SK-N-SH (cell line): Measurements from ENCODE around the gene SDK1. TPM values are rescaled to one million over a fixed set of nuclear protein-coding genes. Genes with fewer than 3 reads are reported as not detected.

Source experiments
- CTCF ChIA-PET: fragments of 300-600, 350-600 bp; formaldehyde crosslinking; extraction: SDS; loops from one replicate; lab custom pipeline; 2021; lab: Yijun Ruan, JAX
- POLR2A ChIA-PET: fragments of 350-600 bp; sonication (Branson Sonifier 250); formaldehyde crosslinking; extraction: SDS; loops from one replicate; lab custom pipeline; 2020; ENCODE audit warnings: antibody characterized with exemption, inconsistent platforms; lab: Yijun Ruan, JAX
- DNase-seq: peaks from one replicate; pipeline ENCODE4 v3.0.0; 2012
- H2AFZ ChIP-seq: fragments of 200-600 bp; sonication (generic); 2 replicates; pipeline ENCODE4 v1.8.1; 2016; ENCODE audit warnings: antibody characterized with exemption, mild to moderate bottlenecking, low read depth
- H3F3A ChIP-seq: fragments of 200-600 bp; sonication (generic); replicated peaks from 2 replicates; pipeline ENCODE3; 2016; ENCODE audit warnings: antibody characterized with exemption, mild to moderate bottlenecking; ENCODE audit not compliant: insufficient read depth
- H3K27ac ChIP-seq, 2 experiments: fragments of 200-500 bp in 1 of 2; fragments of 200-600 bp in 1 of 2; sonication (Bioruptor generic) in 1 of 2; sonication (generic), shearing (Covaris generic) in 1 of 2; 2 replicates each; pipeline versions ENCODE4 v1.5.1 to v1.6.1; 2014 to 2016; ENCODE audit warnings: low read depth in 2 of 2, inconsistent platforms in 1 of 2, low read length in 1 of 2, mild to moderate bottlenecking in 1 of 2, mixed read lengths in 1 of 2
- H3K27me3 ChIP-seq: fragments of 200-600 bp; sonication (generic), shearing (Covaris generic); 2 replicates; pipeline ENCODE4 v1.6.1; 2016; ENCODE audit warnings: mixed run types; ENCODE audit not compliant: insufficient read depth
- H3K36me3 ChIP-seq, 2 experiments: fragments of 200-500 bp in 1 of 2; fragments of 200-600 bp in 1 of 2; sonication (Bioruptor generic) in 1 of 2; sonication (generic) in 1 of 2; replicated peaks in 1 of 2; 2 replicates each; pipeline versions ENCODE3 to v1.5.1; 2014 to 2016; ENCODE audit warnings: low read length in 1 of 2, mild to moderate bottlenecking in 1 of 2; ENCODE audit not compliant: insufficient read depth in 2 of 2, control insufficient read depth in 1 of 2
- H3K4me1 ChIP-seq, 2 experiments: fragments of 200-500 bp in 1 of 2; fragments of 200-600 bp in 1 of 2; sonication (Bioruptor generic) in 1 of 2; sonication (generic), shearing (Covaris generic) in 1 of 2; 2 replicates each; pipeline versions ENCODE4 v1.5.1 to v1.6.1; 2014 to 2016; ENCODE audit warnings: low read depth in 1 of 2, low read length in 1 of 2, mixed run types in 1 of 2; ENCODE audit not compliant: insufficient read depth in 2 of 2, control insufficient read depth in 1 of 2
- H3K4me2 ChIP-seq: fragments of 200-600 bp; sonication (generic), shearing (Covaris generic); 2 replicates; pipeline ENCODE4 v1.6.1; 2017; ENCODE audit warnings: mixed run types
- H3K4me3 ChIP-seq, 2 experiments: fragments of 200-500 bp in 1 of 2; fragments of 200-600 bp in 1 of 2; sonication (Bioruptor generic) in 1 of 2; sonication (generic), shearing (Covaris generic) in 1 of 2; 2 replicates each; pipeline versions ENCODE4 v1.5.1 to v1.8.1; 2014 to 2016; ENCODE audit warnings: low read depth in 2 of 2, inconsistent platforms in 1 of 2, low read length in 1 of 2, mild to moderate bottlenecking in 1 of 2, mixed read lengths in 1 of 2, moderate library complexity in 1 of 2
- H3K79me2 ChIP-seq: fragments of 200-600 bp; sonication (generic); 2 replicates; pipeline ENCODE4 v1.8.1; 2017; ENCODE audit warnings: mild to moderate bottlenecking; ENCODE audit not compliant: insufficient read depth
- H3K9ac ChIP-seq: fragments of 200-600 bp; sonication (generic); 2 replicates; pipeline ENCODE4 v1.6.1; 2017; ENCODE audit warnings: mixed run types
- H3K9me2 ChIP-seq: fragments of 200-600 bp; sonication (generic); 2 replicates; pipeline ENCODE4 v1.6.1; 2017; ENCODE audit warnings: mixed run types
- H3K9me3 ChIP-seq: fragments of 200-600 bp; sonication (generic); 2 replicates; pipeline ENCODE4 v1.6.1; 2017; ENCODE audit warnings: mixed run types, mild to moderate bottlenecking, moderate library complexity
- H4K20me1 ChIP-seq: fragments of 200-600 bp; sonication (generic); 2 replicates; pipeline ENCODE4 v1.6.1; 2017; ENCODE audit warnings: mild to moderate bottlenecking, mixed run types; ENCODE audit not compliant: insufficient read depth
- CHD2 ChIP-seq: fragments of 150-350 bp; IDR thresholded peaks from 2 replicates; pipeline ENCODE4 v1.6.1; 2018; ENCODE audit warnings: low read length; ENCODE audit not compliant: partially characterized antibody
- ELF1 ChIP-seq: IDR thresholded peaks from 2 replicates; pipeline ENCODE4 v1.4.0; 2012
- EP300 ChIP-seq, 2 experiments: IDR thresholded peaks; 2 replicates each; pipeline versions ENCODE4 v1.4.0 to v1.6.1; 2012; ENCODE audit warnings: borderline replicate concordance in 1 of 2, low read depth in 1 of 2, low read length in 1 of 2
- EZH2phosphoT487 ChIP-seq: fragments of 200-600 bp; sonication (generic); IDR thresholded peaks from 2 replicates; pipeline ENCODE4 v1.6.1; 2017; ENCODE audit warnings: low read depth, mixed run types, mild to moderate bottlenecking, antibody characterized with exemption, moderate library complexity, borderline replicate concordance
- IRF3 ChIP-seq: fragments of 150-350 bp; IDR thresholded peaks from 2 replicates; pipeline ENCODE4 v1.6.1; 2016; ENCODE audit warnings: mild to moderate bottlenecking, low read depth, low read length
- NFIC ChIP-seq: IDR thresholded peaks from 2 replicates; pipeline ENCODE4 v1.4.0; 2012; ENCODE audit warnings: borderline replicate concordance
- NRF1 ChIP-seq: IDR thresholded peaks from 2 replicates; pipeline ENCODE4 v1.6.1; 2012; ENCODE audit warnings: low read depth, mild to moderate bottlenecking, low read length
- REST ChIP-seq: IDR thresholded peaks from 2 replicates; pipeline ENCODE4 v1.6.1; 2012; ENCODE audit warnings: mild to moderate bottlenecking, low read depth, low read length, moderate library complexity
- RXRA ChIP-seq: IDR thresholded peaks from 2 replicates; pipeline ENCODE4 v1.4.0; 2012; ENCODE audit warnings: low read depth, mild to moderate bottlenecking, borderline replicate concordance
- TCF12 ChIP-seq: IDR thresholded peaks from 2 replicates; pipeline ENCODE4 v1.4.0; 2012
- WGBS: methylation state at CpG from one replicate; pipeline ENCODE4 v1.1.6; 2017; ENCODE audit warnings: low lambda C conversion rate; 5-methylcytosine and 5-hydroxymethylcytosine counted together
- polyA plus RNA-seq, 3 experiments: library from polyadenylated mRNA; depleted of rRNA; stranded (reverse); fragments of >200 nt; gene quantifications; 2 replicates each; pipeline ENCODE4 v1.2.3, GENCODE V29; 2012
- TF ChIP-seq, protein P1 (sequence below): IDR thresholded peaks from 2 replicates; pipeline ENCODE4; 2012
- TF ChIP-seq, protein P2 (sequence below): fragments of 200-600 bp; sonication (generic); IDR thresholded peaks from 2 replicates; pipeline ENCODE4 v1.6.1; 2017; ENCODE audit warnings: antibody characterized with exemption, mild to moderate bottlenecking, moderate library complexity

SDK1 gene
- polyA plus RNA-seq, 1 of the 3 experiments (the other 2 are of a cell fraction) = 1.2 TPM

DNA sequence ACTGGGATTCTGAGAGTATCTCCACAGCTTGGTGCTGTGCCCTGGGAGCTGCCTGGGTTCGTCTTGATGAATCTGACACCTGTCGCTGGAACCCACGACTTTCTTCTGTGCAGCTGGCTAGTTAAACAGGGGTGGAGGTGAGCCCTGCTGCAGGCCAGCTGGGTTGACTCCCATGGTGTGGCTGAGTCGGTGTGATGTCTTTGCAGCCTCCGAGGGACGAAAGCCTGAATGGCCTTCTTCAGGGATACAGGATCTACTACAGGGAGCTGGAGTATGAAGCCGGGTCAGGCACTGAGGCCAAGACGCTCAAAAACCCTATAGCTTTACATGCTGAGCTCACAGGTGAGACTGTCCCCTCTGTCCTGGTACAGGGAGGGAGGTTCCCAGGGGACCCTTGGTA, 873.0 kb downstream of the SDK1 start:
- Histone ChIP-seq H3K79me2 (no peaks in the 10 kb centered on the region), H4K20me1 (no peaks in the 10 kb centered on the region), H3K27me3 (no peaks in the 10 kb centered on the region), H3K9me3 (no peaks in the 10 kb centered on the region), H3K9ac (no peak overlapping the region), H3K36me3 (no peaks in the 10 kb centered on the region), H3K4me3 (no peak overlapping the region), H3K27ac (no peak overlapping the region), H3F3A (no peaks in the 10 kb centered on the region), H3K4me1 (no peaks in the 10 kb centered on the region; a peak in 1 of 4 replicates), H2AFZ (no peak overlapping the region)
- POLR2A ChIA-PET = no interaction called here
- 74% methylated on average over 8 of the region's 8 CpGs for WGBS
- CTCF ChIA-PET = interaction anchor here (1.1 to 1.6 kb wide), 3 partner anchors 12 to 1019 kb away, joined by 3 read pairs; no protein-coding TSS in a partner anchor
- DNase-seq = no peak
- TF ChIP-seq RXRA = no peak
- no peak for TF ChIP-seq REST
- no peak for TF ChIP-seq NRF1
- no peak for TF ChIP-seq NFIC
- TF ChIP-seq EP300 (IDR thresholded peaks at IDR 0.05; ENCODE audit: borderline replicate concordance in 1 of 2, low read depth in 1 of 2, low read length in 1 of 2) = no peak
- no peak for TF ChIP-seq TCF12
- TF ChIP-seq, protein P1, sequence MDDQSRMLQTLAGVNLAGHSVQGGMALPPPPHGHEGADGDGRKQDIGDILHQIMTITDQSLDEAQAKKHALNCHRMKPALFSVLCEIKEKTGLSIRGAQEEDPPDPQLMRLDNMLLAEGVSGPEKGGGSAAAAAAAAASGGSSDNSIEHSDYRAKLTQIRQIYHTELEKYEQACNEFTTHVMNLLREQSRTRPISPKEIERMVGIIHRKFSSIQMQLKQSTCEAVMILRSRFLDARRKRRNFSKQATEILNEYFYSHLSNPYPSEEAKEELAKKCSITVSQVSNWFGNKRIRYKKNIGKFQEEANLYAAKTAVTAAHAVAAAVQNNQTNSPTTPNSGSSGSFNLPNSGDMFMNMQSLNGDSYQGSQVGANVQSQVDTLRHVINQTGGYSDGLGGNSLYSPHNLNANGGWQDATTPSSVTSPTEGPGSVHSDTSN = no peak
- TF ChIP-seq EZH2phosphoT487 = no peak
- no peak for TF ChIP-seq ELF1
- TF ChIP-seq IRF3 = no peak
- TF ChIP-seq, protein P2, sequence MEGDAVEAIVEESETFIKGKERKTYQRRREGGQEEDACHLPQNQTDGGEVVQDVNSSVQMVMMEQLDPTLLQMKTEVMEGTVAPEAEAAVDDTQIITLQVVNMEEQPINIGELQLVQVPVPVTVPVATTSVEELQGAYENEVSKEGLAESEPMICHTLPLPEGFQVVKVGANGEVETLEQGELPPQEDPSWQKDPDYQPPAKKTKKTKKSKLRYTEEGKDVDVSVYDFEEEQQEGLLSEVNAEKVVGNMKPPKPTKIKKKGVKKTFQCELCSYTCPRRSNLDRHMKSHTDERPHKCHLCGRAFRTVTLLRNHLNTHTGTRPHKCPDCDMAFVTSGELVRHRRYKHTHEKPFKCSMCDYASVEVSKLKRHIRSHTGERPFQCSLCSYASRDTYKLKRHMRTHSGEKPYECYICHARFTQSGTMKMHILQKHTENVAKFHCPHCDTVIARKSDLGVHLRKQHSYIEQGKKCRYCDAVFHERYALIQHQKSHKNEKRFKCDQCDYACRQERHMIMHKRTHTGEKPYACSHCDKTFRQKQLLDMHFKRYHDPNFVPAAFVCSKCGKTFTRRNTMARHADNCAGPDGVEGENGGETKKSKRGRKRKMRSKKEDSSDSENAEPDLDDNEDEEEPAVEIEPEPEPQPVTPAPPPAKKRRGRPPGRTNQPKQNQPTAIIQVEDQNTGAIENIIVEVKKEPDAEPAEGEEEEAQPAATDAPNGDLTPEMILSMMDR = no peak
- no peak for TF ChIP-seq CHD2
- TF ChIP-seq, all 33 proteins: peak for 0
- no peak overlapping the region for H3K4me2 ChIP-seq
- H3K9me2 ChIP-seq = no peaks in the 10 kb centered on the region
